ENCODE measurements around the gene BRF1. TPM values are rescaled to one million over a fixed set of nuclear protein-coding genes. Genes with fewer than 3 reads are reported as not detected.

Gene BRF1
- total RNA-seq, 1 experiment from 2014 or later, result 41.8 TPM

- no peak for DNase-seq (ENCODE audit: low spot score)
- ChIA-PET CTCF (no interaction called here), POLR2A (ENCODE audit: low non-redundant PET) (no interaction called here)
- Histone ChIP-seq H3K27me3 (replicated peaks; ENCODE audit: insufficient read depth, low read depth, low read length, poor library complexity) (no peaks in the 10 kb centered on the region), H3K27ac (ENCODE audit: low read depth, low read length, poor library complexity, severe bottlenecking) (peak overlapping the region; percentile 60), H3K36me3 (ENCODE audit: insufficient read depth, low read length, poor library complexity, severe bottlenecking) (no peaks in the 10 kb centered on the region), H3K9me3 (ENCODE audit: low read depth, low read length, poor library complexity, severe bottlenecking) (no peaks in the 10 kb centered on the region), H3K4me3 (ENCODE audit: low read depth, low read length, poor library complexity, severe bottlenecking) (no peak overlapping the region), H3K4me1 (ENCODE audit: insufficient read depth, low read length, poor library complexity, severe bottlenecking) (peaks cover 34% of the 10 kb centered on the region)
- BruUV-seq (replicated peaks), result no TSS peak
- intact Hi-C loops (cut with micrococcal nuclease; ENCODE audit: unreplicated experiment), result no loop called here
- no peak for TF ChIP-seq EZH2 (IDR thresholded peaks at IDR 0.05; ENCODE audit: borderline replicate concordance, low read depth, low read length, poor library complexity, severe bottlenecking)
- no peak for TF ChIP-seq CTCF (conservative IDR thresholded peaks at IDR 0.05; ENCODE audit: low read depth, low read length)
Observed at GRCh38 chr14:105162669-105162979, 138.2 kb downstream of the BRF1 start.

GRCh38 chr14:105161964-105162668, 138.7 kb downstream of the BRF1 start:
- intact Hi-C loops (cut with micrococcal nuclease; ENCODE audit: unreplicated experiment), result no loop called here
- H3K9me3 ChIP-seq (ENCODE audit: low read depth, low read length, poor library complexity, severe bottlenecking), result no peaks in the 10 kb centered on the region
- H3K4me1 ChIP-seq (ENCODE audit: insufficient read depth, low read length, poor library complexity, severe bottlenecking), result peaks cover 32% of the 10 kb centered on the region
- TF ChIP-seq CTCF (conservative IDR thresholded peaks at IDR 0.05; ENCODE audit: low read depth, low read length) (no peak), EZH2 (IDR thresholded peaks at IDR 0.05; ENCODE audit: borderline replicate concordance, low read depth, low read length, poor library complexity, severe bottlenecking) (no peak)
- no peak overlapping the region for H3K4me3 ChIP-seq (ENCODE audit: low read depth, low read length, poor library complexity, severe bottlenecking)
- no peaks in the 10 kb centered on the region for H3K27me3 ChIP-seq (replicated peaks; ENCODE audit: insufficient read depth, low read depth, low read length, poor library complexity)
- no TSS peak for BruUV-seq (replicated peaks)
- no peak for DNase-seq (ENCODE audit: low spot score)
- ChIA-PET CTCF (no interaction called here), POLR2A (ENCODE audit: low non-redundant PET) (no interaction called here)
- H3K36me3 ChIP-seq (ENCODE audit: insufficient read depth, low read length, poor library complexity, severe bottlenecking), result no peaks in the 10 kb centered on the region
- peak overlapping the region; percentile 60 for H3K27ac ChIP-seq (ENCODE audit: low read depth, low read length, poor library complexity, severe bottlenecking)

- TF ChIP-seq CTCF (conservative IDR thresholded peaks at IDR 0.05; ENCODE audit: low read depth, low read length), result no peak
- no peak for TF ChIP-seq EZH2 (IDR thresholded peaks at IDR 0.05; ENCODE audit: borderline replicate concordance, low read depth, low read length, poor library complexity, severe bottlenecking)
- CTCF ChIA-PET, result no interaction called here
- H3K4me1 ChIP-seq (ENCODE audit: insufficient read depth, low read length, poor library complexity, severe bottlenecking), result peaks cover 24% of the 10 kb centered on the region
- no peaks in the 10 kb centered on the region for H3K27me3 ChIP-seq (replicated peaks; ENCODE audit: insufficient read depth, low read depth, low read length, poor library complexity)
- BruUV-seq (replicated peaks), result no TSS peak
- no peak overlapping the region for H3K4me3 ChIP-seq (ENCODE audit: low read depth, low read length, poor library complexity, severe bottlenecking)
- H3K36me3 ChIP-seq (ENCODE audit: insufficient read depth, low read length, poor library complexity, severe bottlenecking), result no peaks in the 10 kb centered on the region
- no peak for DNase-seq (ENCODE audit: low spot score)
- no peak overlapping the region for H3K27ac ChIP-seq (ENCODE audit: low read depth, low read length, poor library complexity, severe bottlenecking)
- POLR2A ChIA-PET (ENCODE audit: low non-redundant PET), result no interaction called here
- intact Hi-C loops (cut with micrococcal nuclease; ENCODE audit: unreplicated experiment), result no loop called here
- no peaks in the 10 kb centered on the region for H3K9me3 ChIP-seq (ENCODE audit: low read depth, low read length, poor library complexity, severe bottlenecking)
Observed at GRCh38 chr14:105161309-105161708, 139.5 kb downstream of the BRF1 start.

Data from A673 (cell line).